Neuronal stem cell (in vitro differentiated cells): ENCODE results near the gene MYADML2.
A peak's percentile ranks its signal among the peaks of the same experiment; 100 is the strongest.

Experiments
- DNase-seq: peaks from one replicate; pipeline ENCODE4 v3.0.0-alpha.2; 2013; ENCODE audit warnings: low spot score
- H2AFZ ChIP-seq: one replicate; pipeline ENCODE4 v1.6.1; 2013; ENCODE audit warnings: mild to moderate bottlenecking, low read length, inconsistent platforms
- H2AK5ac ChIP-seq: 2 replicates; pipeline ENCODE4 v1.6.1; 2013; ENCODE audit warnings: low read depth, mild to moderate bottlenecking, inconsistent platforms, low read length, moderate library complexity, mixed read lengths
- H2BK120ac ChIP-seq: 2 replicates; pipeline ENCODE4 v1.6.1; 2013; ENCODE audit warnings: low read depth, mild to moderate bottlenecking, inconsistent platforms, low read length, moderate library complexity, mixed read lengths
- H2BK12ac ChIP-seq: one replicate; pipeline ENCODE4 v1.6.1; 2013; ENCODE audit warnings: low read length, inconsistent platforms
- H2BK15ac ChIP-seq: 2 replicates; pipeline ENCODE4 v1.6.1; 2013; ENCODE audit warnings: mild to moderate bottlenecking, low read length, inconsistent platforms, mixed read lengths
- H2BK5ac ChIP-seq: one replicate; pipeline ENCODE4 v1.6.1; 2013; ENCODE audit warnings: inconsistent platforms, mild to moderate bottlenecking, low read length, moderate library complexity
- H3K14ac ChIP-seq: one replicate; pipeline ENCODE4 v1.6.1; 2013; ENCODE audit warnings: low read length, inconsistent platforms
- H3K18ac ChIP-seq: 2 replicates; pipeline ENCODE4 v1.6.1; 2013; ENCODE audit warnings: low read length, inconsistent platforms
- H3K23ac ChIP-seq: 2 replicates; pipeline ENCODE4 v1.6.1; 2013; ENCODE audit warnings: low read depth, mild to moderate bottlenecking, mixed read lengths, low read length, inconsistent platforms; ENCODE audit not compliant: poor library complexity
- H3K27ac ChIP-seq: replicated peaks from 3 replicates; pipeline ENCODE4 v1.5.1; 2013; ENCODE audit warnings: low read length, inconsistent platforms
- H3K27me3 ChIP-seq, 3 experiments: 2 replicates each; pipeline ENCODE4 v1.6.1; 2013; ENCODE audit warnings: low read length in 3 of 3, mild to moderate bottlenecking in 2 of 3, inconsistent platforms in 1 of 3, low read depth in 1 of 3, mixed read lengths in 1 of 3, moderate library complexity in 1 of 3; ENCODE audit not compliant: control insufficient read depth in 3 of 3, insufficient read depth in 3 of 3
- H3K36me3 ChIP-seq, 2 donors: replicated peaks in 1 of 2; 2 replicates each; pipeline ENCODE4 v1.6.1; 2013; ENCODE audit warnings: low read length in 2 of 2; ENCODE audit not compliant: control insufficient read depth in 2 of 2, insufficient read depth in 2 of 2
- H3K4ac ChIP-seq: 2 replicates; pipeline ENCODE4 v1.6.1; 2013; ENCODE audit warnings: inconsistent platforms, mild to moderate bottlenecking, low read length, moderate library complexity
- H3K4me1 ChIP-seq, 2 donors: 1 replicate in 1 of 2; 2 replicates in 1 of 2; pipeline ENCODE4 v1.6.1; 2013; ENCODE audit warnings: low read length in 2 of 2, low read depth in 1 of 2; ENCODE audit not compliant: control insufficient read depth in 2 of 2, insufficient read depth in 1 of 2
- H3K4me2 ChIP-seq: one replicate; pipeline ENCODE4 v1.6.1; 2013; ENCODE audit warnings: mild to moderate bottlenecking, low read length, inconsistent platforms; ENCODE audit not compliant: insufficient read depth, poor library complexity, severe bottlenecking
- H3K4me3 ChIP-seq, 2 donors: 2 replicates each; pipeline ENCODE4 v1.5.1; 2013; ENCODE audit warnings: low read length in 2 of 2, mild to moderate bottlenecking in 2 of 2, inconsistent platforms in 1 of 2, moderate library complexity in 1 of 2
- H3K79me1 ChIP-seq: one replicate; pipeline ENCODE4 v1.6.1; 2013; ENCODE audit warnings: low read depth, mild to moderate bottlenecking, inconsistent platforms, low read length, moderate library complexity
- H3K9ac ChIP-seq: one replicate; pipeline ENCODE4 v1.6.1; 2013; ENCODE audit warnings: mild to moderate bottlenecking, low read depth, low read length, inconsistent platforms; ENCODE audit not compliant: poor library complexity
- H3K9me3 ChIP-seq, 2 donors: replicated peaks in 1 of 2; 2 replicates each; pipeline versions ENCODE3 to v1.6.1; 2013; ENCODE audit warnings: low read length in 2 of 2, mild to moderate bottlenecking in 2 of 2, inconsistent platforms in 1 of 2, low read depth in 1 of 2, mixed read lengths in 1 of 2, moderate library complexity in 1 of 2; ENCODE audit not compliant: control insufficient read depth in 2 of 2, insufficient read depth in 1 of 2
- H4K8ac ChIP-seq: one replicate; pipeline ENCODE4 v1.6.1; 2013; ENCODE audit warnings: low read depth, mild to moderate bottlenecking, inconsistent platforms, low read length, moderate library complexity
- H4K91ac ChIP-seq: one replicate; pipeline ENCODE4 v1.6.1; 2013; ENCODE audit warnings: low read length, low read depth, mild to moderate bottlenecking, inconsistent platforms; ENCODE audit not compliant: poor library complexity
- WGBS, 2 donors: extraction: QIAGEN DNeasy Blood & Tissue Kit; methylation state at CpG; one replicate each; pipeline ENCODE4 v1.1.7; 2013; ENCODE audit warnings: missing lambda C conversion rate in 2 of 2, mixed read lengths in 1 of 2; ENCODE audit not compliant: insufficient read length in 2 of 2, insufficient replicate concordance in 1 of 2; ENCODE audit errors: extremely low coverage in 2 of 2; 5-methylcytosine and 5-hydroxymethylcytosine counted together

Gene MYADML2

GRCh38 chr17:81994593-81995462 lies 47.8 kb upstream of the MYADML2 start:
- Histone ChIP-seq H3K4me1 (peaks cover 25 to 29% of the 10 kb centered on the region in 2 donors), H3K9me3 (peaks cover 3 to 8% of the 10 kb centered on the region in 2 donors), H4K8ac (peak overlapping the region; percentile 82), H3K27ac (peak overlapping the region; percentile 22), H3K14ac (peak overlapping the region; percentile 67), H2BK15ac (no peak overlapping the region), H3K27me3 (no peaks in the 10 kb centered on the region), H3K4me3 (no peak overlapping the region), H2AK5ac (peak overlapping the region; percentile 96), H3K18ac (peak overlapping the region; percentile 87), H4K91ac (no peak overlapping the region), H3K23ac (peak overlapping the region; percentile 73), H2AFZ (no peak overlapping the region), H3K36me3 (peaks cover 0 to 7% of the 10 kb centered on the region in 2 donors), H3K79me1 (peaks cover 12% of the 10 kb centered on the region), H3K4me2 (no peak overlapping the region), H2BK120ac (no peak overlapping the region), H3K9ac (peak overlapping the region; percentile 77), H2BK12ac (no peak overlapping the region), H3K4ac (no peak overlapping the region), H2BK5ac (peak overlapping the region; percentile 82)
- no CpG with 5 or more reads among the region's 39 CpGs for WGBS, 2 donors
- DNase-seq, result no peak

- Histone ChIP-seq H2BK15ac (peak overlapping the region; percentile 89), H2BK120ac (no peak overlapping the region), H3K27ac (peak overlapping the region; percentile 54), H3K4me2 (peak overlapping the region; percentile 18), H3K18ac (peak overlapping the region; percentile 93), H4K91ac (no peak overlapping the region), H2AFZ (no peak overlapping the region), H3K36me3 (peaks cover 0 to 7% of the 10 kb centered on the region in 2 donors), H3K27me3 (no peaks in the 10 kb centered on the region), H3K4me1 (peaks cover 25 to 29% of the 10 kb centered on the region in 2 donors), H3K9ac (peak overlapping the region; percentile 38), H4K8ac (no peak overlapping the region), H3K4ac (no peak overlapping the region), H3K14ac (peak overlapping the region; percentile 82), H3K9me3 (peaks cover 3 to 8% of the 10 kb centered on the region in 2 donors), H3K23ac (peak overlapping the region; percentile 85), H2AK5ac (peak overlapping the region; percentile 96), H2BK12ac (peak overlapping the region; percentile 97), H3K4me3 (no peak overlapping the region), H2BK5ac (peak overlapping the region; percentile 75), H3K79me1 (peaks cover 13% of the 10 kb centered on the region)
- DNase-seq, result no peak
- no CpG with 5 or more reads among the region's 37 CpGs for WGBS, 2 donors
Measured at GRCh38 chr17:81993729-81994592, 46.9 kb upstream of the MYADML2 start.

- Histone ChIP-seq H2BK5ac (peak overlapping the region; percentile 90), H3K27ac (peak overlapping the region; percentile 78), H2BK15ac (peak overlapping the region; percentile 99), H3K9ac (peak overlapping the region; percentile 85), H3K9me3 (peaks cover 3 to 8% of the 10 kb centered on the region in 2 donors), H3K23ac (peak overlapping the region; percentile 52), H3K14ac (peak overlapping the region; percentile 75), H4K91ac (peak overlapping the region; percentile 87), H3K4me1 (peaks cover 25 to 29% of the 10 kb centered on the region in 2 donors), H3K4me3 (peak overlapping the region in 1 of 2 donors; percentile 27), H3K4me2 (no peak overlapping the region), H2AK5ac (peak overlapping the region; percentile 97), H3K36me3 (peaks cover 0 to 12% of the 10 kb centered on the region in 2 donors), H3K18ac (peak overlapping the region; percentile 97), H2BK120ac (peak overlapping the region; percentile 92), H2BK12ac (peak overlapping the region; percentile 99), H2AFZ (peak overlapping the region; percentile 90), H3K79me1 (peaks cover 13% of the 10 kb centered on the region), H4K8ac (peak overlapping the region; percentile 53), H3K27me3 (no peaks in the 10 kb centered on the region), H3K4ac (peak overlapping the region; percentile 78)
- peak; percentile 20 for DNase-seq
- no CpG with 5 or more reads among the region's 31 CpGs for WGBS, 2 donors
Measured at GRCh38 chr17:81992306-81993102, 45.5 kb upstream of the MYADML2 start.
